Stimulated activated CD4-positive, alpha-beta T cell treated with anti-CD3 and anti-CD28 coated beads, Interleukin-1b, Interleukin-23, amount 100 ng/mL, for 1 hour (primary cell): Measurements from ENCODE around the gene ARFIP1.
"Not testable (repeated sequence)": the region's sequence is repeated elsewhere in the genome, so short reads cannot be mapped to it uniquely, and the experiment has no call there.

ENCODE experiments used
- DNase-seq, 2 donors: peaks; one replicate each; pipeline ENCODE4 v3.0.0-alpha.2; 2020; ENCODE audit warnings: low read depth in 2 of 2

ARFIP1 gene

GRCh38 chr4:152785639-152786615 lies 6.2 kb downstream of the ARFIP1 start:
- DNase-seq = no peak

DNA sequence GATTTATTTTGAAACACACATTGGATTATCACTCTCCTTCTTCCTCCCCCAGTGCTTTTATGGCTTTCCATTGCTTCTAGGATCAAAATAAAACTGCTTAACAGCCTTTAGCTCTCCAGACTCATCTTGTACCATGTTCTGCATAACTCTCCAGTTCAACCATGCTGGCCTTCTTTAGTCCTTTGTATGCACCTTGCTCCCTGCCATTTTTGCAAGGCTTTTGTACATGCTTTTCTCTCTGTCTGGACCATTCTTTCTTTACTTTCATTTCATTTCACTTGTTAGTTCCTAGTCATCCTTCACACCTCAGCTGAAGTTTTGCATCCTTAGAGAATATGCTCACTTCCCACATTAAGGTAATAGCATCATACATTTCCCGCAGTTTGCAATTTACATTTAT lies 6.9 kb downstream of the ARFIP1 start:
- no peak for DNase-seq

GRCh38 chr4:152795891-152796290 lies 16.1 kb downstream of the ARFIP1 start:
- no peak for DNase-seq

DNA sequence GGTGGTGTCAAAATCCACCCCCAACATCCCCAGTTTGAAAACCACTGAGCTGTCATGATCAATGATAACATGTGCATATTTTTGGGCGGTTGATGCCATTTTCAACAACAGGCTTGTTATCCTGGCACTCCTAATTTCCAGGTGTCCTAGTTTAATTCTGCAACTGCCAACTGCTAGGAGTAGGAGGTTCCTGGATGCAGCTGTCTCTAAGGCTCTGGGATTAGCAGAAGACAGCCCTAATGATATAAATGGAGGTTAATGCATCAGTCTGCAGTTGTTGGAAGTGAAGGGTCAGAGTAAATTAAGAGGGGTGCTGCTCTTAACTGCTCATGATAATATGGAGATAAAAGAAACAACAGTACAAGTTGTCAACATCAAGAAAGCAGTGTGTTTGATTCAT lies 23.8 kb downstream of the ARFIP1 start:
- no peak for DNase-seq

DNA sequence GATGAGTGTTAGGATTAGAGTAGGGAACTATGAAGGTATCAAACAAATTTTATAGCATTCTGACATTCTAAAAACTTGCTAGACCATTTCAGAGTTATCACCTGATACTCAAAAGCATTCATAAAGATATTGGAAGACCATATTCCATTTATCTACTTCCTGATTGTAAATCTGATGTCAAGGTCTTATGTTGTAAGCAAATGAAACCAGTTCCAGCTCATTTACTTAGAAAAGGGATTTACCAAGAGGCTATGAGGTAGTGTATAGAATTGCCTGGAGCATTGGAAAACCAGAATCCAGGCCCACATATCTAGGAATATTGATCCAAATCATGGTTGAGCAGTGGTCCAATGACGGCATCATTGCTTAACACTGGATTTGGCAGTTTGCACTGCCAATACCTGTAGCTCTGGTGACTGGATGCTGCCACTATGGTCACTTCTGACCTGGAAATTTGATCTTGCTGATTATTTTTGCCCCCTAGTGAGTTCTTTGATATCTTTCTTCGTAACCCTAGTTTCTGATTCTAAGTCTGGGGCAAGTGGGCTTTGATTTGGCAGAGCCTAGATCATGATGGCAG lies 25.4 kb downstream of the ARFIP1 start:
- no peak for DNase-seq

- DNase-seq = no peak
Observed at GRCh38 chr4:152805818-152806217, 26.1 kb downstream of the ARFIP1 start.

DNA sequence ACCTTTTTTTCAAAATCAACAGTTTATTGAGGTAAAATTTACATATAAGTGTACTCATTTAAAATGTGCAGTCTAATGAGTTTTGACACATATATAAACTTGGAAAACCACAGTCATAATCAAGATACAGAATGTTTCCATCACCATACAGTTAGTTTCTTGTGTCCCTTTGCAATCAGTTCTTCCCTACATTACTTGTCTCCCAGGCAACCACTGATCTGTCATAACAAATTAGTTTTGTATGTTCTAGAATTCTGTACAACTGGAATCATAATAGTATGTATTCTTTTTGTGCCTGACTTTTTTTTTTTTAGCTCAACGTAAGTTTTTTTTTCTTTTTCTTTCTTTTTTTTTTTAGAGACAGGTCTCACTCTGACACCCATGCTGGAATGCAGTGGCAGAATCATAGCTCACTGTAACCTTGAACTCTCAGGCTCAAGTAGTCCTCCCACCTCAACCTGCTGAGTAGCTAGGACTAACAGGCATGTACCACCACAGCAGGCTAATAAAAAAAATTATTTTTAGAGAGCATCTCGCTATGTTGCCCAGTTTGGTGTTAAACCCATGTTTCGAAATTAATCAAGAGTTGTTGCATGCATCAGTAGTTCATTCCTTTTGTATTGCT lies 26.9 kb downstream of the ARFIP1 start:
- DNase-seq = no peak

GRCh38 chr4:152807294-152807829 lies 27.6 kb downstream of the ARFIP1 start:
- DNase-seq = no peak

GRCh38 chr4:152808670-152809069 lies 28.9 kb downstream of the ARFIP1 start:
- DNase-seq = no peak

- DNase-seq = no peak
Observed at GRCh38 chr4:152810715-152811287, 31.0 kb downstream of the ARFIP1 start.

GRCh38 chr4:152815078-152815477 lies 35.3 kb downstream of the ARFIP1 start:
- no peak for DNase-seq

DNA sequence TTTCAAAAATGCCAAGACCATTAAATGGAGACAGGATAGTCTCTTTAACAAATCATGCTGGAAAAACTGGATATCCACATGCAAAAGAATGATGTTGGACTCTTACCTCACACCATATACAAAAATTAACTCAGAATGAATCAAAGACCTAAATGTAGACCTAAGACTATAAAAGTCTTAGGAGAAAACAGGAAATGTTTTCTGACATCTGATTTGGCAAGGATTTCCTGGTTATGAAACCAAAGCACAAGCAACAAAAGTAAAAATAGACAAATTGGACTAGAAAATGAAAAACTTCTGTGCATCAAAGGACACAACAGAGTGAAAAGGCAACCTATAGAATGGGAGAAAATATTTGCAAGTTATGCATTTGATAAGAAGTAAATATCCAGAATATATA lies 37.6 kb downstream of the ARFIP1 start:
- DNase-seq = no peak

DNA sequence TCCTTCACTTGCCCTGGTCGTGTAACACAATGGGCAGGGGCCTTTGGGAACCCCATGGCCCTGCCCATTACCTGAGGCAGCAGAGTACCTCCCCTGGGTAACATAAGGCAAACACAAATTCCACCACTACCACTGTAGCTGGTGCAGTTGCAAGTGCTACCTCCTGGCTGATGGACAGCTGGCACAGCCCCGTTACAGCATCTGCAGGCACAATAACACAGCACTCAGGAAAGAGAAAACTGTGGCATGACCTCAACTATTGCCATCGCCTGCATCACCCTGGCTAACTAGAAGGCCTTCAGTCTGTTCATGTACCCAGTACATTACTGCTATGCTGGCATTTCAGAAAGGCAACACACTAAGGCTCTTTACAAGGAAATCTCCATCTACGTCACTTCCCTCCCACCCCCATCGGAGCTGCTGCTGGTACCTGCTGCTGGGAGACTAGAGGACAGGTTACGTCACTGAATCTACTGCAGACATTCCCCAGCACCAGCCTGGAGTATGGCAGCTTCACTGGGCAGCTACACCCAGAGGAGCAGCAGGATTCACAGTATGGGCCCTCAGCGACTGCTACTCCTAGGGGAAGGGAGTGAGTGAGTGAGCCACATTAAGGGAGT lies 39.4 kb downstream of the ARFIP1 start:
- no peak for DNase-seq

DNA sequence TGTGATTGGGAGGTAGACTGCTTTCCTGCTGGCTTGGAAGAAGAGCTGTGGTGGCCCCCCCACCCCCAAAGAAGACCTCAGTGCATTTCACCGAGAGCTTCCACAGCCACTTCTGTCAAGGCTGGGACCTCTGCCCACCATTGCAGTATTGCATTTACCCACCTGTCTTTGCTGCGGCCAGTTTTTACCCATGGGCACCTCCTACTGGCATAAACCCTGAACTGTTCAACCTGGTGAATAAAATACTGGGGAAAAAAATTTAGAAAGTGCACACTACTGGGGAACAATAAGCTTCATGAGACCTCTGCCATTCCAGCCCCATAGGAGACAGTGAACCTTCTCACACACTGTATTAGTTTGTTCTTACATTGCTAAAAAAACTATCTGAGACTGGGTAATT lies 40.3 kb downstream of the ARFIP1 start:
- DNase-seq = no peak

DNA sequence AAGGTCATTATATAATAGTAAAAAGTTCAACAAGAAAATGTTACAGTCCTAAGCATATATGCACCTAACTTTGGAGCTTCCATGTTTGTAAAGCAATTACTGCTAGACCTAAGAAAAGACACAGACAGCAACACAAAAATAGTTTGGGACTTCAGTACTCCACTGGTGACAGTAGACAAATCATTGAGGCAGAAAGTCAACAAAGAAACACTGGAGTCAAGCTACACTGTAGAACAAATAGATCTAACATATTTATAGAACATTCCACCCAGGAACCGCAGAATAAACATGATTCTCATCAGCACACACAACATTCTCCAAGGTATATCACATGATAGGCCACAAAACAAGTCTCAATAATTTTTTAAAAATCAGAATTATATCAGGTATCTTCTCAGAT lies 42.6 kb downstream of the ARFIP1 start:
- DNase-seq = no peak

DNA sequence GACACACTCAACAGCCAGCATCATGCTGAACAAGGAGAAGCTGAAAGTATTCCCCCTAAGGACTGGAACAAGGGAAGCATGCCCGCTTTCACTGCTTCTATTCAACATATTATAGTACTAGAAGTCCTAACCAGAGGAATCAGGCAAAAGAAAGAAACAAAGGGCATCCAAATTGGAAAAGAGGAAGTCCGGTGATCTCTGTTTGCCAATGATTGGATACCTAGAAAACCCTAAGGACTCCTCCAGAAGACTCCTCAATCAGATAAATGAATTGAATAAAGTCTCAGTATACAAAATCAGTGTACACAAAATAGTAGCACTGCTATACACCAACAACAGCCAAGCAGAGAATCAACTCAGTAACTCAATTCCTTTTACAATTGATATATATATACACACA lies 44.8 kb downstream of the ARFIP1 start:
- no peak for DNase-seq

DNA sequence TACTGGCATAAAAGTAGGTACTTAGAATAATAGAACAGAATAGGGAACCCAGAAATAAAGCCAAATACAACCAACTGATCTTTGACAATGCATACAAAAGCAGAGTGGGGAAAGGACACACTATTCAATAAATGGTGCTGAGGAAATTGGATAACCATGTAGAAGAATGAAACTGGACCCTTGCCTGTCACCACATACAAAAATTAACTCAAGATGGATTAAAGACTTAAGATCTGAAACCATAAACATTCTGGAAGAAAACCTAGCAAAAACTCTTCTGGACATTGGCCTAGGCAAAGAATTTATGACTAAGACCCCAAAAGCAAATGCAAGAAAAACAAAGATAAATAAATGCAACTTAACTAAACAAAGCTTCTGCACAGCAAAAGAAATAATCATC lies 45.6 kb downstream of the ARFIP1 start:
- no peak for DNase-seq

- DNase-seq = no peak
Observed at GRCh38 chr4:152828122-152828521, 48.4 kb downstream of the ARFIP1 start.

DNA sequence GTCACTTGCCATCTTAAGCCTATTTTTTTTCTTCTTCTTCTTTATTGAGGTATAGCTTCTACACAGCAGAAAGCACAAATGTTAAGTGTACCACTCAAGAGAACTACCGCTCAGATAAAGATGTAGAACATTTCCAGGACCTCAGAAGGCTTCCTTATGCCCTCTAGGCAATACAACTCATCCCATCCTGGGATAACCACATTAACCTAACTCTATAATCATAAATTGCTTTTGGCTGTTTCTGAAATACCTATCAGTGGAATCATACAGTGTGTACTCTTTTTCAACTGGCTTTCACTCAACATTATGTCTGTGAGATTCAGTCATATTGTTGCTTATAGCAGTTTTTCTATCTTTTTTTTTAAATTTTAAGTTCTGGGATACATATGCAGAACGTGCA lies 51.7 kb downstream of the ARFIP1 start:
- no peak for DNase-seq

DNA sequence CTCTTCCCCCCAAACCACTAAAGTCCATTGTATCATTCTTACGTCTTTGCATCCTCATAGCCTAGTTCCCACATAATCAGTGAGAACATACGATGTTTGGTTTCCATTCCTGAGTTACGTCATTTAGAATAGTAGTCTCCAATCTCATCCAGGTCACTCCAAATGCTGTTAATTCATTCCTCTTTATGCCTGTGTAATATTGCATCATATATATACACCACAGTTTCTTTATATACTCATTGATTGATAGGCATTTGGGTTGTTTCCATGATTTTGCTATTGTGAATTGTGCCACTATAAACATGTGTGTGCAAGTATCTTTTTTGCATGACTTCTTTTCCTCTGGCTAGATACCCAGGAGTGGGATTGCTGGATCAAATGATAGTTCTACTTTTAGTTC lies 57.2 kb downstream of the ARFIP1 start:
- DNase-seq = no peak

DNA sequence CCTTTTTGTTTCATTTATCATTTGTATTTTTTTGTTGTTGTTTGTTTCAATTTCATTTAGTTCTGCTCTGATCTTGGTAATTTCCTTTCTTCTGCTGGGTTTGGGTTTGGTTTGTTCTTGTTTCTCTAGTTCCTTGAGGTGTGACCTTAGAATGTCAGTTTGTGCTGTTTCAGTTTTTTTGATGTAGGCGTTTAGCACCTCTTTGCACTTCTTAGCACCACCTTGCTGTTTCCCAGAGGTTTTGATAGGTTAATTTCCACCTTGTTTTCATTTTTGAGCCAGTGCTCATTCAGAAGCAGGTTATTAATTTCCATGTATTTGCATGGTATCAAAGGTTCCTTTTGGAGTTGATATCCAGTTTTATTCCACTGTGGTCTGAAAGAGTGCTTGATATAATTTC lies 60.0 kb downstream of the ARFIP1 start:
- not testable (repeated sequence) for DNase-seq
